OCI-LY1 (cell line): ENCODE data around the gene PLAC8.
"Not testable (repeated sequence)": the region's sequence is repeated elsewhere in the genome, so short reads cannot be mapped to it uniquely, and the experiment has no call there.

Experiments
- EZH2 ChIP-seq: fragments of 200-600 bp; sonication (generic), shearing (Covaris generic); IDR thresholded peaks from 2 replicates; pipeline ENCODE4 v1.8.0; 2017; ENCODE audit warnings: borderline replicate concordance, mixed run types, mild to moderate bottlenecking, antibody characterized with exemption, low read length, moderate library complexity, mixed read lengths
- TF ChIP-seq, protein P1 (sequence below): fragments of 200-600 bp; sonication (generic), shearing (Covaris generic); IDR thresholded peaks from 2 replicates; pipeline ENCODE4 v1.5.1; 2017; ENCODE audit warnings: mild to moderate bottlenecking, antibody characterized with exemption, low read length, moderate library complexity, mixed read lengths

DNA sequence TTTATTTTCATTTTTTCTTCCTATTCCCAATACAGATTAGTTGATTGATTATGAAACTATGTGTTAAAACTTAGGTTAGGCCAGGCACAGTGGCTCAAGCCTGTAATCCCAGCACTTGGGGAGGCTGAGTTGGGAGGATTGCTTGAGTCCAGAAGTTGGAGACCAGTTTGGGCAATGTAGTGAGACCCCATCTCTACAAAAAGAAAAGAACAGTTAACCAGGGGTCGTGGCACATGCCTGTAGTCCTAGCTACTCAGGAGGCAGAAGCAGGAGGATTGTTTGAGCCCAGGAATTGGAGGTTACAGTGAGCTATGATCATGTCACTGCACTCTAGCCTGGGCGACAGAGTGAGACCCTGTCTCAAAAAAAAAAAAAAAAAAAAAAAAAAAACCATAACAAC, 71.4 kb downstream of the PLAC8 start:
- TF ChIP-seq, protein P1, sequence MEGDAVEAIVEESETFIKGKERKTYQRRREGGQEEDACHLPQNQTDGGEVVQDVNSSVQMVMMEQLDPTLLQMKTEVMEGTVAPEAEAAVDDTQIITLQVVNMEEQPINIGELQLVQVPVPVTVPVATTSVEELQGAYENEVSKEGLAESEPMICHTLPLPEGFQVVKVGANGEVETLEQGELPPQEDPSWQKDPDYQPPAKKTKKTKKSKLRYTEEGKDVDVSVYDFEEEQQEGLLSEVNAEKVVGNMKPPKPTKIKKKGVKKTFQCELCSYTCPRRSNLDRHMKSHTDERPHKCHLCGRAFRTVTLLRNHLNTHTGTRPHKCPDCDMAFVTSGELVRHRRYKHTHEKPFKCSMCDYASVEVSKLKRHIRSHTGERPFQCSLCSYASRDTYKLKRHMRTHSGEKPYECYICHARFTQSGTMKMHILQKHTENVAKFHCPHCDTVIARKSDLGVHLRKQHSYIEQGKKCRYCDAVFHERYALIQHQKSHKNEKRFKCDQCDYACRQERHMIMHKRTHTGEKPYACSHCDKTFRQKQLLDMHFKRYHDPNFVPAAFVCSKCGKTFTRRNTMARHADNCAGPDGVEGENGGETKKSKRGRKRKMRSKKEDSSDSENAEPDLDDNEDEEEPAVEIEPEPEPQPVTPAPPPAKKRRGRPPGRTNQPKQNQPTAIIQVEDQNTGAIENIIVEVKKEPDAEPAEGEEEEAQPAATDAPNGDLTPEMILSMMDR = not testable (repeated sequence)
- not testable (repeated sequence) for TF ChIP-seq EZH2
